ENCODE results near the gene HOXD12. TPM values are rescaled to one million over a fixed set of nuclear protein-coding genes. Genes with fewer than 3 reads are reported as not detected.

HOXD12 gene
- polyA plus RNA-seq, 1 of the 3 experiments (the other 2 are of a cell fraction) = not detected

GRCh38 chr2:176123411-176124109, 24.0 kb downstream of the HOXD12 start:
- H3F3A ChIP-seq (replicated peaks; ENCODE audit: insufficient read depth) = peaks cover 3% of the 10 kb centered on the region
- no peak for TF ChIP-seq RFX5 (IDR thresholded peaks at IDR 0.05; ENCODE audit: low read length)
- TF ChIP-seq, protein P1, sequence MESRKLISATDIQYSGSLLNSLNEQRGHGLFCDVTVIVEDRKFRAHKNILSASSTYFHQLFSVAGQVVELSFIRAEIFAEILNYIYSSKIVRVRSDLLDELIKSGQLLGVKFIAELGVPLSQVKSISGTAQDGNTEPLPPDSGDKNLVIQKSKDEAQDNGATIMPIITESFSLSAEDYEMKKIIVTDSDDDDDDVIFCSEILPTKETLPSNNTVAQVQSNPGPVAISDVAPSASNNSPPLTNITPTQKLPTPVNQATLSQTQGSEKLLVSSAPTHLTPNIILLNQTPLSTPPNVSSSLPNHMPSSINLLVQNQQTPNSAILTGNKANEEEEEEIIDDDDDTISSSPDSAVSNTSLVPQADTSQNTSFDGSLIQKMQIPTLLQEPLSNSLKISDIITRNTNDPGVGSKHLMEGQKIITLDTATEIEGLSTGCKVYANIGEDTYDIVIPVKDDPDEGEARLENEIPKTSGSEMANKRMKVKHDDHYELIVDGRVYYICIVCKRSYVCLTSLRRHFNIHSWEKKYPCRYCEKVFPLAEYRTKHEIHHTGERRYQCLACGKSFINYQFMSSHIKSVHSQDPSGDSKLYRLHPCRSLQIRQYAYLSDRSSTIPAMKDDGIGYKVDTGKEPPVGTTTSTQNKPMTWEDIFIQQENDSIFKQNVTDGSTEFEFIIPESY (IDR thresholded peaks at IDR 0.05; ENCODE audit: borderline replicate concordance, low read depth) = no peak
- no peak for TF ChIP-seq RAD21 (IDR thresholded peaks at IDR 0.05; ENCODE audit: low read length)
- TF ChIP-seq TAF1 (IDR thresholded peaks at IDR 0.05; ENCODE audit: borderline replicate concordance, low read depth, low read length) = no peak
- TF ChIP-seq EP300 (IDR thresholded peaks at IDR 0.05; ENCODE audit: borderline replicate concordance in 1 of 2, low read depth in 1 of 2, low read length in 1 of 2) = no peak
- TF ChIP-seq NFIC (IDR thresholded peaks at IDR 0.05; ENCODE audit: borderline replicate concordance) = no peak
- TF ChIP-seq SIN3A (IDR thresholded peaks at IDR 0.05; ENCODE audit: borderline replicate concordance, low read depth, low read length) = peak; percentile 12; the same call in 1 of the 2 replicates
- no peak for TF ChIP-seq NRF1 (IDR thresholded peaks at IDR 0.05; ENCODE audit: low read depth, low read length)
- H3K9me2 ChIP-seq = no peaks in the 10 kb centered on the region
- peak overlapping the region; percentile 63 for H3K9ac ChIP-seq
- peak overlapping the region; percentile 66 to 78 for H3K4me3 ChIP-seq (ENCODE audit: low read depth in 2 of 2, low read length in 1 of 2)
- 35% methylated on average over 27 of the region's 40 CpGs for WGBS (ENCODE audit: low lambda C conversion rate)
- CTCF ChIA-PET = interaction anchor here (0.6 to 26.1 kb wide), 10 partner anchors 10 to 1038 kb away, joined by 3 to 1047 read pairs (median 16); partner anchors contain the start of genes HOXD10 and HOXD11
- H3K36me3 ChIP-seq (replicated peaks in 1 of 2; ENCODE audit: control insufficient read depth in 1 of 2, insufficient read depth in 2 of 2, low read length in 1 of 2) = no peaks in the 10 kb centered on the region
- peak overlapping the region in 1 of 2 experiments; percentile 87; a peak in 2 of 4 replicates for H3K27ac ChIP-seq (ENCODE audit: low read depth in 2 of 2, low read length in 1 of 2)
- H4K20me1 ChIP-seq (ENCODE audit: insufficient read depth) = no peaks in the 10 kb centered on the region
- DNase-seq = no peak
- no peaks in the 10 kb centered on the region for H3K9me3 ChIP-seq
- peak overlapping the region; percentile 84 for H3K4me2 ChIP-seq
- POLR2A ChIA-PET = interaction anchor here (0.5 to 4.1 kb wide), 5 partner anchors 8 to 1065 kb away, joined by 3 to 27 read pairs (median 6); no protein-coding TSS in a partner anchor
- peaks cover 4 to 16% of the 10 kb centered on the region in 2 experiments; a peak in 3 of 4 replicates for H3K4me1 ChIP-seq (ENCODE audit: control insufficient read depth in 1 of 2, insufficient read depth in 2 of 2, low read depth in 1 of 2, low read length in 1 of 2)
- no peaks in the 10 kb centered on the region for H3K79me2 ChIP-seq (ENCODE audit: insufficient read depth)
- H2AFZ ChIP-seq (ENCODE audit: low read depth) = peak overlapping the region; percentile 94; the same call in 1 of the 2 replicates
- H3K27me3 ChIP-seq (ENCODE audit: insufficient read depth) = no peaks in the 10 kb centered on the region; the same call in none of the 2 replicates

- Histone ChIP-seq H3K79me2 (ENCODE audit: insufficient read depth) (no peaks in the 10 kb centered on the region), H3K27me3 (ENCODE audit: insufficient read depth) (no peaks in the 10 kb centered on the region; the same call in 1 of the 2 replicates), H3K36me3 (replicated peaks in 1 of 2; ENCODE audit: control insufficient read depth in 1 of 2, insufficient read depth in 2 of 2, low read length in 1 of 2) (no peaks in the 10 kb centered on the region), H3K4me2 (peak overlapping the region; percentile 84), H3K4me3 (ENCODE audit: low read depth in 2 of 2, low read length in 1 of 2) (peak overlapping the region in 1 of 2 experiments; percentile 78; a peak in 2 of 4 replicates), H3K4me1 (ENCODE audit: control insufficient read depth in 1 of 2, insufficient read depth in 2 of 2, low read depth in 1 of 2, low read length in 1 of 2) (peaks cover 4 to 21% of the 10 kb centered on the region in 2 experiments; a peak in 3 of 4 replicates), H3K9ac (no peak overlapping the region), H4K20me1 (ENCODE audit: insufficient read depth) (no peaks in the 10 kb centered on the region), H3K27ac (ENCODE audit: low read depth in 2 of 2, low read length in 1 of 2) (no peak overlapping the region; a peak in 1 of 4 replicates), H3K9me2 (no peaks in the 10 kb centered on the region), H2AFZ (ENCODE audit: low read depth) (no peak overlapping the region), H3K9me3 (no peaks in the 10 kb centered on the region), H3F3A (replicated peaks; ENCODE audit: insufficient read depth) (peaks cover 3% of the 10 kb centered on the region)
- 86% methylated on average over 20 of the region's 34 CpGs for WGBS (ENCODE audit: low lambda C conversion rate)
- TF ChIP-seq RAD21 (IDR thresholded peaks at IDR 0.05; ENCODE audit: low read length) (no peak), FOXM1 (IDR thresholded peaks at IDR 0.05; ENCODE audit: low read depth) (no peak), YY1 (IDR thresholded peaks at IDR 0.05; ENCODE audit: low read depth) (no peak), TAF1 (IDR thresholded peaks at IDR 0.05; ENCODE audit: borderline replicate concordance, low read depth, low read length) (no peak), EP300 (IDR thresholded peaks at IDR 0.05; ENCODE audit: borderline replicate concordance in 1 of 2, low read depth in 1 of 2, low read length in 1 of 2) (no peak), SIN3A (IDR thresholded peaks at IDR 0.05; ENCODE audit: borderline replicate concordance, low read depth, low read length) (no peak)
- TF ChIP-seq, protein P1 (IDR thresholded peaks at IDR 0.05; ENCODE audit: borderline replicate concordance, low read depth) = no peak
- TF ChIP-seq, protein P2, sequence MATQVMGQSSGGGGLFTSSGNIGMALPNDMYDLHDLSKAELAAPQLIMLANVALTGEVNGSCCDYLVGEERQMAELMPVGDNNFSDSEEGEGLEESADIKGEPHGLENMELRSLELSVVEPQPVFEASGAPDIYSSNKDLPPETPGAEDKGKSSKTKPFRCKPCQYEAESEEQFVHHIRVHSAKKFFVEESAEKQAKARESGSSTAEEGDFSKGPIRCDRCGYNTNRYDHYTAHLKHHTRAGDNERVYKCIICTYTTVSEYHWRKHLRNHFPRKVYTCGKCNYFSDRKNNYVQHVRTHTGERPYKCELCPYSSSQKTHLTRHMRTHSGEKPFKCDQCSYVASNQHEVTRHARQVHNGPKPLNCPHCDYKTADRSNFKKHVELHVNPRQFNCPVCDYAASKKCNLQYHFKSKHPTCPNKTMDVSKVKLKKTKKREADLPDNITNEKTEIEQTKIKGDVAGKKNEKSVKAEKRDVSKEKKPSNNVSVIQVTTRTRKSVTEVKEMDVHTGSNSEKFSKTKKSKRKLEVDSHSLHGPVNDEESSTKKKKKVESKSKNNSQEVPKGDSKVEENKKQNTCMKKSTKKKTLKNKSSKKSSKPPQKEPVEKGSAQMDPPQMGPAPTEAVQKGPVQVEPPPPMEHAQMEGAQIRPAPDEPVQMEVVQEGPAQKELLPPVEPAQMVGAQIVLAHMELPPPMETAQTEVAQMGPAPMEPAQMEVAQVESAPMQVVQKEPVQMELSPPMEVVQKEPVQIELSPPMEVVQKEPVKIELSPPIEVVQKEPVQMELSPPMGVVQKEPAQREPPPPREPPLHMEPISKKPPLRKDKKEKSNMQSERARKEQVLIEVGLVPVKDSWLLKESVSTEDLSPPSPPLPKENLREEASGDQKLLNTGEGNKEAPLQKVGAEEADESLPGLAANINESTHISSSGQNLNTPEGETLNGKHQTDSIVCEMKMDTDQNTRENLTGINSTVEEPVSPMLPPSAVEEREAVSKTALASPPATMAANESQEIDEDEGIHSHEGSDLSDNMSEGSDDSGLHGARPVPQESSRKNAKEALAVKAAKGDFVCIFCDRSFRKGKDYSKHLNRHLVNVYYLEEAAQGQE (IDR thresholded peaks at IDR 0.05; ENCODE audit: low read depth, low read length) = no peak
- CTCF ChIA-PET = interaction anchor here (0.6 to 26.1 kb wide), 9 partner anchors 10 to 1025 kb away, joined by 3 to 1047 read pairs (median 30); partner anchors contain the start of gene HOXD10
- no peak for DNase-seq
- POLR2A ChIA-PET = interaction anchor here (0.9 to 4.1 kb wide), 3 partner anchors 7 to 514 kb away, joined by 3 to 27 read pairs (median 19); no protein-coding TSS in a partner anchor
These were observed 24.7 kb downstream of the HOXD12 start for GRCh38 chr2:176124110-176124946.

Data from SK-N-SH (cell line).